A673 (cell line): ENCODE results near the gene C2CD3.

ENCODE experiments used
- EZH2 ChIP-seq: fragments of 200-600 bp; sonication (generic); IDR thresholded peaks from 2 replicates; pipeline ENCODE4 v1.6.1; 2017; ENCODE audit warnings: borderline replicate concordance, low read depth, mild to moderate bottlenecking, mixed read lengths, antibody characterized with exemption, low read length; ENCODE audit not compliant: poor library complexity, severe bottlenecking
- TF ChIP-seq, protein P1 (sequence below): fragments of 300-800, 200-600 bp; sonication (generic); conservative IDR thresholded peaks from 2 replicates; pipeline ENCODE4 v1.5.1; 2017; ENCODE audit warnings: low read depth, mild to moderate bottlenecking, antibody characterized with exemption, low read length, moderate library complexity, mixed read lengths

DNA sequence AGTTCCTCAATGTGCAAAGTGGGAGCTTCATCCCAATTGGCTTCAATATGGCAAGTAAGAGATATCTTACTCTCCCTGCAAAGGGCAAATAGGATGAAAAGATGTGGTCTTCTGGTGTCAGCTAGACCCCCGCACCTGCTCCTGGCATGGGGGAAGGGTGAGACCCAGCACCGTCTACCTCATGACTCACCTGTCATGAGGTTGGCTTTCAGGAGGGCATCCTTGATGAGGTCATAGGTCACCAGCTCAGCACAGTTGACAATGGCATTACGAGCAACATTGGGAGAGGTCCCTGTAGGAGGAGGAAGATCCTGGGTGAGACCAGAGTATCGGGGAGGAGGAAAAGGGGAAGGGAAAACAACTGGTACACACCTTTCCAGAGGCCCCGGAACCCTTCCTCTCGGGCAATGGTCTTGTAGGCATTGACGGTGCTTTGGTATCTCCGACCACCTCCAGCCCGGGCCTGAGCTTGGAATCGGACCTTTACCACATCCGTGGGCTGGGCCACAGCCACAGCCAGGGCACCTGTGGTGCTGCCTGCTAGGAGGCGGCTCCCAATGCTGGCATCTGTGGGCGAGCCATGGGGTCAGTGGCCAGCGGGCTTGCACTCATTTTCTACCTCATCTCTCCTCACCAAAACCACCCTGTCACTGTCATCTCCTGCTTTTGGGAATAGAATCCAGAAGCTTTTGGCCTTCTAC is 194.2 kb downstream of the C2CD3 start:
- TF ChIP-seq, protein P1, sequence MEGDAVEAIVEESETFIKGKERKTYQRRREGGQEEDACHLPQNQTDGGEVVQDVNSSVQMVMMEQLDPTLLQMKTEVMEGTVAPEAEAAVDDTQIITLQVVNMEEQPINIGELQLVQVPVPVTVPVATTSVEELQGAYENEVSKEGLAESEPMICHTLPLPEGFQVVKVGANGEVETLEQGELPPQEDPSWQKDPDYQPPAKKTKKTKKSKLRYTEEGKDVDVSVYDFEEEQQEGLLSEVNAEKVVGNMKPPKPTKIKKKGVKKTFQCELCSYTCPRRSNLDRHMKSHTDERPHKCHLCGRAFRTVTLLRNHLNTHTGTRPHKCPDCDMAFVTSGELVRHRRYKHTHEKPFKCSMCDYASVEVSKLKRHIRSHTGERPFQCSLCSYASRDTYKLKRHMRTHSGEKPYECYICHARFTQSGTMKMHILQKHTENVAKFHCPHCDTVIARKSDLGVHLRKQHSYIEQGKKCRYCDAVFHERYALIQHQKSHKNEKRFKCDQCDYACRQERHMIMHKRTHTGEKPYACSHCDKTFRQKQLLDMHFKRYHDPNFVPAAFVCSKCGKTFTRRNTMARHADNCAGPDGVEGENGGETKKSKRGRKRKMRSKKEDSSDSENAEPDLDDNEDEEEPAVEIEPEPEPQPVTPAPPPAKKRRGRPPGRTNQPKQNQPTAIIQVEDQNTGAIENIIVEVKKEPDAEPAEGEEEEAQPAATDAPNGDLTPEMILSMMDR: no peak
- no peak for TF ChIP-seq EZH2
